Transverse colon (tissue), 4 donors: ENCODE results near the gene NKD2. TPM values are rescaled to one million over a fixed set of nuclear protein-coding genes. Genes with fewer than 3 reads are reported as not detected.

Experiments used
- DNase-seq: peaks from one replicate; pipeline ENCODE4 v3.0.0-alpha.2; 2019
- H3K27ac ChIP-seq, 4 donors: fragments of 200-600 bp; sonication (generic); 2 replicates each; pipeline ENCODE4 v1.5.1; 2016 to 2018; ENCODE audit warnings: inconsistent platforms in 4 of 4
- H3K27me3 ChIP-seq: fragments of 200-600 bp; sonication (generic); 2 replicates; pipeline ENCODE4 v1.5.1; 2017; ENCODE audit warnings: inconsistent platforms
- H3K36me3 ChIP-seq, 4 donors: fragments of 200-600 bp; sonication (generic); 2 replicates each; pipeline ENCODE4 v1.5.1; 2017 to 2019; ENCODE audit warnings: inconsistent platforms in 4 of 4
- H3K4me1 ChIP-seq, 4 donors: fragments of 200-600 bp; sonication (generic); 2 replicates each; pipeline ENCODE4 v1.5.1; 2017 to 2020; ENCODE audit warnings: inconsistent platforms in 4 of 4
- H3K4me3 ChIP-seq, 4 donors: fragments of 200-600 bp; sonication (generic); 1 replicate in 1 of 4; 2 replicates in 3 of 4; pipeline versions ENCODE4 v1.5.1 to v1.6.1; 2017 to 2019; ENCODE audit warnings: inconsistent platforms in 4 of 4
- H3K9me3 ChIP-seq, 2 donors: fragments of 200-600 bp; sonication (generic); 2 replicates each; pipeline ENCODE4 v1.5.1; 2017 to 2019; ENCODE audit warnings: inconsistent platforms in 2 of 2
- EP300 ChIP-seq: sonication (generic); formaldehyde crosslinking; IDR thresholded peaks from one replicate; pipeline ENCODE4 v1.6.1; 2017; ENCODE audit warnings: antibody characterized with exemption, low read depth
- POLR2A ChIP-seq: fragments of 450-650 bp; IDR thresholded peaks from one replicate; pipeline ENCODE4 v1.6.1; 2016; ENCODE audit warnings: antibody characterized with exemption, mild to moderate bottlenecking, moderate library complexity
- POLR2AphosphoS5 ChIP-seq, 3 donors: sonication (generic); formaldehyde crosslinking; IDR thresholded peaks; one replicate each; pipeline ENCODE4 v1.6.1; 2016; ENCODE audit warnings: antibody characterized with exemption in 3 of 3
- WGBS, 2 donors: methylation state at CpG; one replicate each; pipeline ENCODE4 v1.1.5; 2018; ENCODE audit warnings: low coverage in 1 of 2; 5-methylcytosine and 5-hydroxymethylcytosine counted together
- in situ Hi-C, 4 donors: fragments of 200-750 bp; cut with MboI; loops; one replicate each; pipeline versions ENCODE4 v1.15.0 to v1.15.1; 2017; ENCODE audit warnings: low sequenced_read_pairs in 3 of 4, low pct_ligation_motif_present in 1 of 4, low pct_unique_long_range_greater_than_20kb in 1 of 4
- intact Hi-C: fragments of 100-400 bp; cut with DNase I; formaldehyde crosslinking; loops from one replicate; pipeline ENCODE4 v1.15.1; 2023; ENCODE audit warnings: low total_unique reads
- total RNA-seq, 4 donors: library from RNA; depleted of rRNA; stranded (reverse); fragments of >200 nt; gene quantifications; one replicate each; pipeline ENCODE4 v1.1.0, GENCODE V29; 2016
- TF ChIP-seq, protein P1 (sequence below), 5 experiments: fragments of 200-600 bp in 3 of 5; fragments of 450-650 bp in 2 of 5; sonication (generic) in 3 of 5; IDR thresholded peaks; 1 replicate in 2 of 5; 2 replicates in 3 of 5; pipeline ENCODE4 v1.5.1; 2016 to 2017; ENCODE audit warnings: antibody characterized with exemption in 5 of 5, inconsistent platforms in 3 of 5, mild to moderate bottlenecking in 2 of 5, moderate library complexity in 1 of 5

NKD2 gene
- total RNA-seq, 4 donors from 2014 or later, result 0.41 to 0.80 TPM; not detected in 2

DNA sequence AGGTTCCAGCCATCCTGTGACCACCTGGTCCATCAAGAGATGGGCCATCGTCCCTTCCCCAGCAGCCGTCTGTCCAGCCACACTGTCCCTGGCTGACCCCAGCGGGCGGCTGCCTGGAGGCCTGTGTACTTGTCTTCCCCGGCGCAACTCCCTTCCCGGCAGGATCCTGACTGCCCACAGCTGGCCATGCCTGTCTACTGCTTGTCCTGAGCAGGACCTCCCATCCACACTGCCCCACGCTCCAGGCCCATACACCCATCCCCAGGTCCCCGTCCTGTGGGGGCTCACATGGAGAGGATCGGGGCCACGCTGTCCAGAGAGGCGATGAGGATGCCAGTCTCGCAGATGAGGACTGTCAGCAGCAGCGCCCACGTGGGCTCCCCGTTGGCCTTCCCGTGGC lies 67.8 kb downstream of the NKD2 start:
- no peak for DNase-seq
- in situ Hi-C loops, result no loop called here
- WGBS, 2 donors, result 88% methylated on average over 17 of the region's 17 CpGs; no CpG with 5 or more reads in 1 of the 2 donors
- intact Hi-C loops, result no loop called here
- Histone ChIP-seq H3K36me3 (peaks cover 0 to 21% (median 7%) of the 10 kb centered on the region in 4 donors), H3K9me3 (no peaks in the 10 kb centered on the region), H3K4me3 (no peak overlapping the region), H3K27me3 (no peaks in the 10 kb centered on the region), H3K4me1 (no peaks in the 10 kb centered on the region), H3K27ac (no peak overlapping the region)
- TF ChIP-seq POLR2AphosphoS5 (IDR thresholded peaks at IDR 0.05) (no peak), EP300 (no peak)

DNA sequence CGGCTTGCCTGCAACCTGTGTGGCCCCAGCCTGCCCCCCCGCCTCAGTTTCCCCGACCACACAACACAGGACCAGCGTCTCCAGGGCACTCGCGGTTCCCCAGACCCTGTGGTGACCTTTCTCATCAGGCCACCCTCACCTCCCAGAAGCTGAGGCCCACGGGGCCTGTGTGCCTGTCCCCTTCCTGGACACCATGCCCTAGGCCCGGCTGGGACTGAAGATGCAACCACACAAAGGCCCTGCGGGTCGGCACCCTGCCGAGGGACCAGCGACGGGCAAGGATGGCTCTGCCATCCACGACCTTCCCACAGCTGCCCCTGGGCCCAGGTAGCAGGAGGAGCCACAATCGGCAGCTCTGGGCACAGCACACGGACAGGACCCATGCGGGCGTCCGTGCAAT lies 68.4 kb downstream of the NKD2 start:
- no peak for DNase-seq
- WGBS, 2 donors, result 90% methylated on average over 16 of the region's 19 CpGs; no CpG with 5 or more reads in 1 of the 2 donors
- in situ Hi-C loops, result no loop called here
- intact Hi-C loops, result no loop called here
- no peaks in the 10 kb centered on the region for H3K27me3 ChIP-seq
- no peak for TF ChIP-seq POLR2A
- H3K36me3 ChIP-seq, result peaks cover 0 to 21% (median 7%) of the 10 kb centered on the region in 4 donors
- H3K4me3 ChIP-seq, result no peak overlapping the region
- H3K9me3 ChIP-seq, result no peaks in the 10 kb centered on the region
- H3K27ac ChIP-seq, result no peak overlapping the region
- no peaks in the 10 kb centered on the region for H3K4me1 ChIP-seq

DNA sequence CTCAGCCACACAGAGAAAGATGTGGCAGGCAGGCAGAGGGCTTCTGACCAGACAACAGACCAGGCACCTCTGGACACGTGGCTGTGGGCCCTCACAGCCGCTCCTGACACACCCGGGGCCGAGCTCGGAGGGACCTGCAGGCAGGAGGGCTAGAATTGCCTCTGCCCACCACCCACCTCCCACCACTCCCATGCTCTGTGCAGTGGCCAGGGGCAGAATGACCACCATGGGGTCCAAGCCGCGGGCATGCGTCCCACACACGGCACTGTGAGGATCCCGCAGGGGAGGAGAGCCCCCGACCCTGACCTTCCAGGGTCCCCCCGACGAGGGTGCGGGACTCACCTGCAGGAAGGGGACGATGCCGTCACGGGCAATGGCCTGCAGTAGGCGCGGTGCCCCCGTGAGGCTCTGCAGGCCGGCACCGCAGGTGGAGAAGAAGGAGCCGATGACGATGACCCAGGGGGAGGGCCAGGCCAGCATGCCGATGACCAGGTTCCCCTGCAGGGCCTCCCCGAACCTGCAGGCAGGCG lies 69.0 kb downstream of the NKD2 start:
- Histone ChIP-seq H3K9me3 (no peaks in the 10 kb centered on the region), H3K27me3 (no peaks in the 10 kb centered on the region), H3K4me1 (no peaks in the 10 kb centered on the region), H3K27ac (no peak overlapping the region), H3K4me3 (no peak overlapping the region), H3K36me3 (peaks cover 0 to 21% (median 7%) of the 10 kb centered on the region in 4 donors)
- DNase-seq, result no peak
- intact Hi-C loops, result no loop called here
- 97% methylated on average over 23 of the region's 27 CpGs; no CpG with 5 or more reads in 1 of the 2 donors for WGBS, 2 donors
- in situ Hi-C loops, result no loop called here
- TF ChIP-seq EP300, result no peak
- TF ChIP-seq, protein P1, sequence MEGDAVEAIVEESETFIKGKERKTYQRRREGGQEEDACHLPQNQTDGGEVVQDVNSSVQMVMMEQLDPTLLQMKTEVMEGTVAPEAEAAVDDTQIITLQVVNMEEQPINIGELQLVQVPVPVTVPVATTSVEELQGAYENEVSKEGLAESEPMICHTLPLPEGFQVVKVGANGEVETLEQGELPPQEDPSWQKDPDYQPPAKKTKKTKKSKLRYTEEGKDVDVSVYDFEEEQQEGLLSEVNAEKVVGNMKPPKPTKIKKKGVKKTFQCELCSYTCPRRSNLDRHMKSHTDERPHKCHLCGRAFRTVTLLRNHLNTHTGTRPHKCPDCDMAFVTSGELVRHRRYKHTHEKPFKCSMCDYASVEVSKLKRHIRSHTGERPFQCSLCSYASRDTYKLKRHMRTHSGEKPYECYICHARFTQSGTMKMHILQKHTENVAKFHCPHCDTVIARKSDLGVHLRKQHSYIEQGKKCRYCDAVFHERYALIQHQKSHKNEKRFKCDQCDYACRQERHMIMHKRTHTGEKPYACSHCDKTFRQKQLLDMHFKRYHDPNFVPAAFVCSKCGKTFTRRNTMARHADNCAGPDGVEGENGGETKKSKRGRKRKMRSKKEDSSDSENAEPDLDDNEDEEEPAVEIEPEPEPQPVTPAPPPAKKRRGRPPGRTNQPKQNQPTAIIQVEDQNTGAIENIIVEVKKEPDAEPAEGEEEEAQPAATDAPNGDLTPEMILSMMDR (IDR thresholded peaks at IDR 0.05), result no peak
- TF ChIP-seq POLR2AphosphoS5 (IDR thresholded peaks at IDR 0.05), result no peak
- TF ChIP-seq POLR2A, result no peak

DNA sequence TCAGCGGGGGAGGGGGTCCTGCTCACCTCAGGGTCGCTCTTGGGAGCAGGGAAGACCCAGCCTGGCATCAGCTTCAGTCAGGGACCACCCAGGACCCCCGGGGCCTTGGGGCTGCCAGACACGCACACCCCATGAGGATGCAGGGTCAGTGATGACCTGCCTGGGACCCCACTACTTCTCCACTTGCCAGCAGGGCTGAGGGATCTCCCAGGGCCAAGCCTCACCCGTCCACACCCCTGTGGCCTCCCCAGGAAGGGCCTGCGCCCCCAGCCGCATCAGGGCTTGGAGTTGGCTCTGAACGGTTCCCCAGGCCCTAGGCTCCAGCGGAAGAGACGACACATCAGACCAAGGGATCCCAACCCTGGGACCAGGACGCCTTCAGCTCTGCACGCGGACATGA lies 69.6 kb downstream of the NKD2 start:
- intact Hi-C loops, result no loop called here
- in situ Hi-C loops, result no loop called here

DNA sequence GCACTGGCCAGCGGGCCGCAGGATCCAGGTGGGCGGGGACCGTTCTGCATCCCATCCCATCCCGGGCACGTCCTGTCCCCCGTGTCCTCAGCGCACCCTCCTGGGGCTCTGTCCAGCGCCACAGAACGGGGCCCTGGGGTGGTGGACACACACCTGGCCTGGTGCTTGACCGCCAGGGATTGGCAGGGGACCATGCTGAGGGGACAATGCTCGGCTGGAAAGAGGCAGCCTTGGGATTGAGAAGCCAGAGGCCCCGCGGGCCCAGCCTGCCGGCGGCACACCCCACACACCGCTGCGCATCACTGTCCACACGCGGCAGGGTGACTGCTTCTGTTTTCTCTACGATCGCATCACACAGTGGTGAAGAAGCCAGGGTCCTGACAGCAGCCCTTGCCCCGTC lies 70.2 kb downstream of the NKD2 start:
- H3K36me3 ChIP-seq, result peaks cover 0 to 25% (median 5%) of the 10 kb centered on the region in 4 donors
- in situ Hi-C loops, result no loop called here
- 94% methylated on average over 22 of the region's 23 CpGs; no CpG with 5 or more reads in 1 of the 2 donors for WGBS, 2 donors

More for the DNA sequence above, 69.6 kb downstream of the NKD2 start:
- peaks cover 0 to 23% (median 6%) of the 10 kb centered on the region in 4 donors for H3K36me3 ChIP-seq
- no peak overlapping the region for H3K27ac ChIP-seq
- no peaks in the 10 kb centered on the region for H3K27me3 ChIP-seq
- DNase-seq, result no peak
- WGBS, 2 donors, result 88% methylated on average over 13 of the region's 13 CpGs; no CpG with 5 or more reads in 1 of the 2 donors
- TF ChIP-seq POLR2A (no peak), POLR2AphosphoS5 (IDR thresholded peaks at IDR 0.05) (no peak), EP300 (no peak)
- TF ChIP-seq, protein P1 (IDR thresholded peaks at IDR 0.05), result no peak
- no peaks in the 10 kb centered on the region for H3K4me1 ChIP-seq
- H3K9me3 ChIP-seq, result no peaks in the 10 kb centered on the region
- H3K4me3 ChIP-seq, result no peak overlapping the region

More for the DNA sequence above, 70.2 kb downstream of the NKD2 start:
- H3K4me1 ChIP-seq, result no peaks in the 10 kb centered on the region
- no peak overlapping the region for H3K27ac ChIP-seq
- no peak for DNase-seq
- no peak overlapping the region for H3K4me3 ChIP-seq
- no peaks in the 10 kb centered on the region for H3K27me3 ChIP-seq
- no peaks in the 10 kb centered on the region for H3K9me3 ChIP-seq
- intact Hi-C loops, result no loop called here
- TF ChIP-seq POLR2A (no peak), EP300 (no peak), POLR2AphosphoS5 (IDR thresholded peaks at IDR 0.05) (no peak)
- TF ChIP-seq, protein P1 (IDR thresholded peaks at IDR 0.05), result no peak
